Thyroid gland (tissue), 4 donors: ENCODE results near the gene ZC3H12C.

Experiments
- POLR2A ChIP-seq, 2 donors: fragments of 450-650 bp; IDR thresholded peaks; one replicate each; pipeline ENCODE4 v1.6.1; 2017; ENCODE audit warnings: antibody characterized with exemption in 2 of 2, mild to moderate bottlenecking in 2 of 2, moderate library complexity in 1 of 2
- TF ChIP-seq, protein P1 (sequence below), 6 experiments: fragments of 200-600 bp in 3 of 6; fragments of 450-650 bp in 3 of 6; sonication (generic) in 3 of 6; IDR thresholded peaks; one replicate each; pipeline ENCODE4 v1.5.1; 2016 to 2019; ENCODE audit warnings: antibody characterized with exemption in 6 of 6, mild to moderate bottlenecking in 2 of 6, inconsistent platforms in 1 of 6, moderate library complexity in 1 of 6

DNA sequence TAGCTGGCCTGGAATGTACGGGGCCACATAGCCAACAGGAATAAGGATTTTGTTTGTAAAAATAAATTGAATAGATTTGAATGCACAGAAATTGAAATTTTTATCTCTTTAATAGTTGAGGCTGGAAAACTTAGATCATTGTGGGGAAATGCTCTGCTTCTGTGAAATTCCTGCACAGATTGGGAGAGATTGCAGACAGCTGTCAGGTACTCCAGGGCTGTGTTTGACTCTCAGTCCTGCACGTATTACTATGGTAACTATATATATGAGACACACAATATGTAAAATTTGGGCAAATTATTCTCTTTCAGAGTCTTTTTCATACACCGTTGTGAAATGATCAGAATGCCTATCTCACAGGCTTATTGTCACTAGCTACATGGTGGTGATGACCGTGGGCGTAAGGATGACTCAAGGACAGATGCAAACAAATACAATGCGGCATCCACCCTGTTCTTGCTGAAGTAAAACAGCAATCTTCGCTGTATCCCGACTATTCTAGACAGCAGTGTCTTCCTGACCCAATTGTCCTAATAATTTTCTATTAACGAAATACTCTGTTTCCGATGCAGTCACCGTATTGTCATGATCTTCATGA lies 79.4 kb downstream of the ZC3H12C start:
- TF ChIP-seq POLR2A (IDR thresholded peaks at IDR 0.05) = no peak
- TF ChIP-seq, protein P1, sequence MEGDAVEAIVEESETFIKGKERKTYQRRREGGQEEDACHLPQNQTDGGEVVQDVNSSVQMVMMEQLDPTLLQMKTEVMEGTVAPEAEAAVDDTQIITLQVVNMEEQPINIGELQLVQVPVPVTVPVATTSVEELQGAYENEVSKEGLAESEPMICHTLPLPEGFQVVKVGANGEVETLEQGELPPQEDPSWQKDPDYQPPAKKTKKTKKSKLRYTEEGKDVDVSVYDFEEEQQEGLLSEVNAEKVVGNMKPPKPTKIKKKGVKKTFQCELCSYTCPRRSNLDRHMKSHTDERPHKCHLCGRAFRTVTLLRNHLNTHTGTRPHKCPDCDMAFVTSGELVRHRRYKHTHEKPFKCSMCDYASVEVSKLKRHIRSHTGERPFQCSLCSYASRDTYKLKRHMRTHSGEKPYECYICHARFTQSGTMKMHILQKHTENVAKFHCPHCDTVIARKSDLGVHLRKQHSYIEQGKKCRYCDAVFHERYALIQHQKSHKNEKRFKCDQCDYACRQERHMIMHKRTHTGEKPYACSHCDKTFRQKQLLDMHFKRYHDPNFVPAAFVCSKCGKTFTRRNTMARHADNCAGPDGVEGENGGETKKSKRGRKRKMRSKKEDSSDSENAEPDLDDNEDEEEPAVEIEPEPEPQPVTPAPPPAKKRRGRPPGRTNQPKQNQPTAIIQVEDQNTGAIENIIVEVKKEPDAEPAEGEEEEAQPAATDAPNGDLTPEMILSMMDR (IDR thresholded peaks at IDR 0.05) = no peak
